ENCODE data around the gene UPP1.

Gene UPP1

DNA sequence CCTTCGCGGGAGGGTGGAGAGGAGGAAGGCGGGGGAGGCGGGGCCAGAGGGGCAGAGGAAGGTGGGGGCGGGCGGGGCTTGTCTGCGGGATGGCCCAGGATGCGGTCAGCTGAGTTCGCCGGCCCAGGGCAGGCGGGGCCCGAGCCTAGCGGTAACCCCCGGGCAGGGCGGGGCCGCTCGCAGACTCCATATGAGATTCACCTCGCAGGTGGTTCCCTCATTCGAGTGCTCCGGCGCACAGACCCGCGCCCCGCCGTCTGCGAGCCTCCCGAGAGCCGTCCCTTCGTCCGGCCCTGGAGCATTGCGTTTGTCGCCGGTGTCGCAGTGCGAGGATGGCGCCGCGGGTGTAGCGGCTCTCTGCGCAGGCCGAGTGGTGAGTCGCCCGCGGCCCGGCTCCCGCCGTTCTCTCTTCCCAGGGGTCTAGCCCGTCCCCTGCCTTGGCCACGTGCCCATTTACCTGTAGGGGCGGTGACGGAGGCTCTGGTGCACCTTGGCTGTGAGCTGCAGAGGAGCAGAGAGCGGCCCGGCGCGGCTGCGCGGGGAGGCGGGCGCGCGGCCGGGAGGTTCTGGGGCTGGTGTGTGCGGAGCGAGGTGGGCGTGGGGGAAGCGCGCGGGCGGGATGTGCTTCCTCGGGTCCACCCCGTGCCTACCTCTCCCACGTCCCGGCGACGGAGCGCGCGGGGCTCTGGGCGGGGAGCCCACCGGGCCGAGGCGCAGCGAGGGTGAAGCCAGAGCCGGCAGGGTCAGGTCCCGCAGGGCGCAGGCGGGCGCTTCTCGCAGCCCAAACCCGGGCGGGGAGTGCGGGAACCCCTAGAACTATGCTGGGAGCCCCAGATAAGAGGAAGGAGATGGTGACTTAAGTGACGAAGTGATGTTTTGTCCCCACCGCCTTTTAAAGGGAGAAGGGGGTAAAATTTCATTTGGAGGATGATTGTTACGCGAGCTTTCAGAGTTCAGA is at the start of gene UPP1:
TSS of gene UPP1 (plus strand) at position 220 of the 958 bp plus-strand sequence. CDS start 5,519 bp downstream, outside the sequence.
- no peak for DNase-seq (ENCODE audit: low read depth)
- peak within 1 kb of the TSS; percentile 80 for H3K4me3 ChIP-seq (ENCODE audit: low read length)
- TF ChIP-seq, protein P1, sequence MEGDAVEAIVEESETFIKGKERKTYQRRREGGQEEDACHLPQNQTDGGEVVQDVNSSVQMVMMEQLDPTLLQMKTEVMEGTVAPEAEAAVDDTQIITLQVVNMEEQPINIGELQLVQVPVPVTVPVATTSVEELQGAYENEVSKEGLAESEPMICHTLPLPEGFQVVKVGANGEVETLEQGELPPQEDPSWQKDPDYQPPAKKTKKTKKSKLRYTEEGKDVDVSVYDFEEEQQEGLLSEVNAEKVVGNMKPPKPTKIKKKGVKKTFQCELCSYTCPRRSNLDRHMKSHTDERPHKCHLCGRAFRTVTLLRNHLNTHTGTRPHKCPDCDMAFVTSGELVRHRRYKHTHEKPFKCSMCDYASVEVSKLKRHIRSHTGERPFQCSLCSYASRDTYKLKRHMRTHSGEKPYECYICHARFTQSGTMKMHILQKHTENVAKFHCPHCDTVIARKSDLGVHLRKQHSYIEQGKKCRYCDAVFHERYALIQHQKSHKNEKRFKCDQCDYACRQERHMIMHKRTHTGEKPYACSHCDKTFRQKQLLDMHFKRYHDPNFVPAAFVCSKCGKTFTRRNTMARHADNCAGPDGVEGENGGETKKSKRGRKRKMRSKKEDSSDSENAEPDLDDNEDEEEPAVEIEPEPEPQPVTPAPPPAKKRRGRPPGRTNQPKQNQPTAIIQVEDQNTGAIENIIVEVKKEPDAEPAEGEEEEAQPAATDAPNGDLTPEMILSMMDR (conservative IDR thresholded peaks at IDR 0.05; ENCODE audit: low read length) = no peak

DNA sequence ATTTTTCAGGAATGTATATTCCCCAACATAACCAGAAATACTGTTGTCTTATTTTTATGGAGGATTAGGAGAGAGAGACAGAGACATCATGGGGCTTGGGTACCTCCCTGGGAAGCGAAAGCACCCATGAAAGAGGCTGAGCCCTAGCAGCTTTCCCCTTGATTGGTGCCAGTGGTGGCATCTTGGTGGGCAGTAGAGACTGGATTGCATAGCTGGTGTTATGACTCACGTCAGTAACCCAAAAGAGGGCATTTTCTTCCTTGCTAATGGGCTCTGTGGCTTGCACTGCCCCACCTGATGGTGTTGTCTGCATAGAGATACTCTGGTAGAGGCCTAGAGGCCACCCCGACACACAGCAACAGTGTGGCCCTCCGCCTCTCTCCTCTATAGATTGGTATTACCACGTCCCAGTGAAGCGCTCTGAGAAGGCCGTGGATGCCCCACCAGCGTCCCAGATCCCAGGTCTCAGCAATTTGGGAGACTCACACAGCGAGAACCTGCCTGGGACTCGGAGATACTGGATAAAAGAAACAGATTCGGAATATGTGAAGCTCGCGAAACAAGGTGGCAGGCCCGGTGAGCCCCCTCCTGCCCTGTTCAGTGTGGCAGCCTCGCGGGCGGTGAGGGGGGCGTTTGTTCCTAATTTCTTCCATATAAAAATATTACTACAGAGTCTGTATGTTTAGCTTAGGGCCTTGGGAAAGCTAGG is 48.0 kb upstream of the UPP1 start:
- DNase-seq (ENCODE audit: low read depth) = no peak
- H3K4me3 ChIP-seq (ENCODE audit: low read length) = no peak overlapping the region
- TF ChIP-seq, protein P1 (conservative IDR thresholded peaks at IDR 0.05; ENCODE audit: low read length) = no peak

DNA sequence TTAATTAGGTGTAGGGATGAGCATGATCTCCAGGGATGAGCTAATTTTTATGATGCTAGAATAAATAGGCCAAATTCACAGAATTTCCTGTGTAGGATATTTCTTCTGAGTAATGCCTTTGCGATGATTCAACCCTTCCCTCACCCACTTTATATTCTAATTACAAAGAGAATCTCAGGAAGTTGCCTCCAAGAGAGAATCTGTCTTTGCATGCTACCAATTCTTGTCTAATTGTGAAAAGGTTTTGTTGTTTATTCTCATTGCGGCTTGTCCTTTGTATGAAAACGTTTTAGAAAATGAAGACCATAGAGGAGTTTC is 47.5 kb upstream of the UPP1 start:
- DNase-seq (ENCODE audit: low read depth) = peak; percentile 74
- no peak overlapping the region for H3K4me3 ChIP-seq (ENCODE audit: low read length)
- TF ChIP-seq, protein P1 (conservative IDR thresholded peaks at IDR 0.05; ENCODE audit: low read length) = no peak

DNA sequence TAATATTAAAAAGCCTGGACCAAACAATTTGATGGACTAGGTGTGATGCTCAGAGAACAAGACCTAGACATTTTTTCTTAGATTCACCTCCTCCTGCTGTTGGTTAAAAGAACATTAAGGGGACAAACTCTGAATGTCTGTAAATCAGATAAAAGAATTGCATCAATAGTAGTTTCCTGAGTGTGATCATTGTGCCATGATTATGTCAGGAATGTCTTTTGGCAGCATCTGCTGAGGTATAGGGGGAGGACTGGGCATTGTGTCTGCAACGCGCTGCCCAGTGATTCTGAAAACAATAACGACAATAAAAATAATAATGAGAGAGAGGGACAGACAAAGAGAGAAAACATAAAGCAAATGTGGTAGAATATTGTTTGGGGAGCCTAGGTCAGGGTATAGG is 46.8 kb upstream of the UPP1 start:
- H3K4me3 ChIP-seq (ENCODE audit: low read length) = no peak overlapping the region
- peak; percentile 61 for DNase-seq (ENCODE audit: low read depth)
- TF ChIP-seq, protein P1 (conservative IDR thresholded peaks at IDR 0.05; ENCODE audit: low read length) = no peak

DNA sequence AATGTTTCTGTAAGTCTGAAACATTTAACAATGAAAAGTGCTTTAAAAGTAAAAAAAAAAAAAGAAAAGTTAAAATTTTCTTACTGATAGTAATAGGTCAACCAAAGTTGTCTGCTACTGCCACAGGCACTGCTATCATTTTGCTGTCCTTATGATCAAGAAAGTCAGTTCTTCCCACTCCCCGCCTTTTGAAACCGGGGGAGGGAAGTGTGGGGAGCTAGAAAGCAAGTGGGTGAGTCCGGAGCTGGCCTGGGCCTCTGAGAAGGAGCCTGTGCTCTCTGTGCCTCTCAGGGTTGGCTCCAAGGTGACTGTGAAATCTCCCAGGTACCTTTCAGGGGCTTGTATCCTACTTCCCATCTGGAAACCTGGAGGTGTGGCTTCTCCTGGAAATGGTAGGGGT is 46.4 kb upstream of the UPP1 start:
- no peak for DNase-seq (ENCODE audit: low read depth)
- H3K4me3 ChIP-seq (ENCODE audit: low read length) = no peak overlapping the region
- TF ChIP-seq, protein P1 (conservative IDR thresholded peaks at IDR 0.05; ENCODE audit: low read length) = no peak

DNA sequence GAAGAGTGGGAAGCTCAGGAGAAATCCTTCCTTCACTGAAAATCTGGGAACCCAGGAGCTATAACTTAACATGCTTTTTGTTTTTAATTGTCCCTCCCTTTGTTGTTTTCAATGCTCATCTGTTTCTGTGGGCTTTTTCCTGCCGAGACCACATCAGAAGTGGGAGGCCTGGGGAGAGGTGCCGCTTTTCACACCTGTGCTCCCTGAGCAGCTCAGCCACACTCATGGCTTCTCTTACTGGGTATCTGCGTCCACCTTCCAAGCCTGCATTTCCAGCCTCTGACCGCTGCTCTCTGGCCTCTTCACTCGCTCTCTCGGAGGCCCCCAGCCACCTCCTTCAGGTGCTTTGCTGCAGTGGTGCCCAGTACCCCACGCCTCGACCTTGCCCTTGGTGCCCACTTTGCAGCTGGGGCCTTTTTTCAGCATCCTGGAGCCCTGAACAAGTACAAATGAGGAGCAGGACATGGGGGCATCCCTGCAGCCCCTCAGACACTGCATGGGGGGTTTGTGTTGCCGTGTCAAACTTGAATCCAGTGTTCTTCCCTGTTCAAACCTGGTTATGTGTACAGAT is 43.8 kb upstream of the UPP1 start:
- no peak overlapping the region for H3K4me3 ChIP-seq (ENCODE audit: low read length)
- no peak for DNase-seq (ENCODE audit: low read depth)
- TF ChIP-seq, protein P1 (conservative IDR thresholded peaks at IDR 0.05; ENCODE audit: low read length) = no peak
